Transverse colon (tissue), 4 donors: ENCODE results near the gene SLC2A4.
"Not testable (repeated sequence)": the region's sequence is repeated elsewhere in the genome, so short reads cannot be mapped to it uniquely, and the experiment has no call there.

Experiments used
- POLR2A ChIP-seq: fragments of 450-650 bp; IDR thresholded peaks from one replicate; pipeline ENCODE4 v1.6.1; 2016; ENCODE audit warnings: antibody characterized with exemption, mild to moderate bottlenecking, moderate library complexity
- POLR2AphosphoS5 ChIP-seq, 3 donors: sonication (generic); formaldehyde crosslinking; IDR thresholded peaks; one replicate each; pipeline ENCODE4 v1.6.1; 2016; ENCODE audit warnings: antibody characterized with exemption in 3 of 3
- TF ChIP-seq, protein P1 (sequence below), 5 experiments: fragments of 200-600 bp in 3 of 5; fragments of 450-650 bp in 2 of 5; sonication (generic) in 3 of 5; IDR thresholded peaks; 1 replicate in 2 of 5; 2 replicates in 3 of 5; pipeline ENCODE4 v1.5.1; 2016 to 2017; ENCODE audit warnings: antibody characterized with exemption in 5 of 5, inconsistent platforms in 3 of 5, mild to moderate bottlenecking in 2 of 5, moderate library complexity in 1 of 5

DNA sequence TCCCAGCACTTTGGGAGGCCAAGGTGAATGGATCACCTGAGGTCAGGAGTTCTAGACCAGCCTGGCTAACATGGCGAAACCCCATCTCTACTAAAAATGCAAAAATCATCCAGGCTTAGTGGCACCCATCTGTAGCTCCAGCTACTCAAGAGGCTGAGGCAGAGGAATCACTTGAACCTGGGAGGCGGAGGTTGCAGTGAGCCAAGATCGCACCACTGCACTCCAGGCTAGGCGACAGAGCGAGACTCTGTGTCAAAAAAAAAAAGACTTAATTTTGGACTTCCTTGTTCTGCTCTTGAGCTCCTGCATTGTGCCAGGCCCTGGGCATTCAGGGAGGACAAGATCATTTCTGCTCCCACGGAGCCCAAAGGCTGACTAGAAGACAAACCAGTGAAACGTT lies 56.1 kb downstream of the SLC2A4 start:
- TF ChIP-seq POLR2AphosphoS5 (IDR thresholded peaks at IDR 0.05); POLR2A: not testable (repeated sequence)
- TF ChIP-seq, protein P1, sequence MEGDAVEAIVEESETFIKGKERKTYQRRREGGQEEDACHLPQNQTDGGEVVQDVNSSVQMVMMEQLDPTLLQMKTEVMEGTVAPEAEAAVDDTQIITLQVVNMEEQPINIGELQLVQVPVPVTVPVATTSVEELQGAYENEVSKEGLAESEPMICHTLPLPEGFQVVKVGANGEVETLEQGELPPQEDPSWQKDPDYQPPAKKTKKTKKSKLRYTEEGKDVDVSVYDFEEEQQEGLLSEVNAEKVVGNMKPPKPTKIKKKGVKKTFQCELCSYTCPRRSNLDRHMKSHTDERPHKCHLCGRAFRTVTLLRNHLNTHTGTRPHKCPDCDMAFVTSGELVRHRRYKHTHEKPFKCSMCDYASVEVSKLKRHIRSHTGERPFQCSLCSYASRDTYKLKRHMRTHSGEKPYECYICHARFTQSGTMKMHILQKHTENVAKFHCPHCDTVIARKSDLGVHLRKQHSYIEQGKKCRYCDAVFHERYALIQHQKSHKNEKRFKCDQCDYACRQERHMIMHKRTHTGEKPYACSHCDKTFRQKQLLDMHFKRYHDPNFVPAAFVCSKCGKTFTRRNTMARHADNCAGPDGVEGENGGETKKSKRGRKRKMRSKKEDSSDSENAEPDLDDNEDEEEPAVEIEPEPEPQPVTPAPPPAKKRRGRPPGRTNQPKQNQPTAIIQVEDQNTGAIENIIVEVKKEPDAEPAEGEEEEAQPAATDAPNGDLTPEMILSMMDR (IDR thresholded peaks at IDR 0.05): not testable (repeated sequence)
